ENCODE results near the gene OSBPL2.

GRCh38 chr20:62292108-62292507, 53.8 kb downstream of the OSBPL2 start:
- TF ChIP-seq CTCF (conservative IDR thresholded peaks at IDR 0.05; ENCODE audit: low read length) (no peak), EZH2phosphoT487 (IDR thresholded peaks at IDR 0.05; ENCODE audit: borderline replicate concordance, low read depth, low read length) (no peak)

Measured in OCI-LY7 (cell line).